Ovary (tissue), 3 donors: Measurements from ENCODE around the gene PCID2.

Source experiments
- CTCF ChIP-seq, 3 donors: fragments of 450-650 bp in 2 of 3; fragments of 200-600 bp in 1 of 3; IDR thresholded peaks; one replicate each; pipeline versions ENCODE4 v1.5.1 to v1.8.0; 2016 to 2022; ENCODE audit warnings: antibody characterized with exemption in 3 of 3, mild to moderate bottlenecking in 1 of 3
- EP300 ChIP-seq: sonication (generic); formaldehyde crosslinking; IDR thresholded peaks from one replicate; pipeline ENCODE4 v1.6.1; 2017; ENCODE audit warnings: antibody characterized with exemption
- POLR2A ChIP-seq: fragments of 450-650 bp; IDR thresholded peaks from one replicate; pipeline ENCODE4 v1.6.1; 2017; ENCODE audit warnings: antibody characterized with exemption, mild to moderate bottlenecking, moderate library complexity
- donor health status: DM: no; HTN: no; CAD: no.

GRCh38 chr13:113157206-113157928 is 51.1 kb downstream of the PCID2 start:
- TF ChIP-seq POLR2A (no peak), CTCF (IDR thresholded peaks at IDR 0.05) (no peak), EP300 (no peak)
